ENCODE results near the gene SPTBN1.

SPTBN1 gene

DNA sequence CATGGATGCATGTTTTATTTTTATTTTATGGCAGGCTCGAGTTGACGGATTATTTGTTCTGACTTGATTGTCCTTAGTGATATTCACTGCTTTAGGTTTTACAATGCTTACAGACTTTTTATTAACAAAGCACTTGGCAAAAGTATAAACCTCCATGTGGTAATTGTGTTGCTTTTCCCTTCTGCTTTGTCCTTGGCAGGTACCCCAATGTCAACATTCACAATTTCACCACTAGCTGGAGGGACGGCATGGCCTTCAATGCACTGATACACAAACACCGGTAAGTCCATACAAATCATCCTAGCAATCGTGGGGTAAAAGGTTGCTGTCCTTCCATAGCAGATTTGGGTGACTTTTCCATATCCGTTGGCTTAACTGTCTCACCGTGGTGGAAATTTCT lies 161.3 kb downstream of the SPTBN1 start:
- TF ChIP-seq, protein P1, sequence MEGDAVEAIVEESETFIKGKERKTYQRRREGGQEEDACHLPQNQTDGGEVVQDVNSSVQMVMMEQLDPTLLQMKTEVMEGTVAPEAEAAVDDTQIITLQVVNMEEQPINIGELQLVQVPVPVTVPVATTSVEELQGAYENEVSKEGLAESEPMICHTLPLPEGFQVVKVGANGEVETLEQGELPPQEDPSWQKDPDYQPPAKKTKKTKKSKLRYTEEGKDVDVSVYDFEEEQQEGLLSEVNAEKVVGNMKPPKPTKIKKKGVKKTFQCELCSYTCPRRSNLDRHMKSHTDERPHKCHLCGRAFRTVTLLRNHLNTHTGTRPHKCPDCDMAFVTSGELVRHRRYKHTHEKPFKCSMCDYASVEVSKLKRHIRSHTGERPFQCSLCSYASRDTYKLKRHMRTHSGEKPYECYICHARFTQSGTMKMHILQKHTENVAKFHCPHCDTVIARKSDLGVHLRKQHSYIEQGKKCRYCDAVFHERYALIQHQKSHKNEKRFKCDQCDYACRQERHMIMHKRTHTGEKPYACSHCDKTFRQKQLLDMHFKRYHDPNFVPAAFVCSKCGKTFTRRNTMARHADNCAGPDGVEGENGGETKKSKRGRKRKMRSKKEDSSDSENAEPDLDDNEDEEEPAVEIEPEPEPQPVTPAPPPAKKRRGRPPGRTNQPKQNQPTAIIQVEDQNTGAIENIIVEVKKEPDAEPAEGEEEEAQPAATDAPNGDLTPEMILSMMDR (conservative IDR thresholded peaks at IDR 0.05; ENCODE audit: low read depth, low read length) = no peak
- no peak for DNase-seq (ENCODE audit: low read depth)
- H3K4me3 ChIP-seq (ENCODE audit: low read depth, low read length) = no peak overlapping the region

DNA sequence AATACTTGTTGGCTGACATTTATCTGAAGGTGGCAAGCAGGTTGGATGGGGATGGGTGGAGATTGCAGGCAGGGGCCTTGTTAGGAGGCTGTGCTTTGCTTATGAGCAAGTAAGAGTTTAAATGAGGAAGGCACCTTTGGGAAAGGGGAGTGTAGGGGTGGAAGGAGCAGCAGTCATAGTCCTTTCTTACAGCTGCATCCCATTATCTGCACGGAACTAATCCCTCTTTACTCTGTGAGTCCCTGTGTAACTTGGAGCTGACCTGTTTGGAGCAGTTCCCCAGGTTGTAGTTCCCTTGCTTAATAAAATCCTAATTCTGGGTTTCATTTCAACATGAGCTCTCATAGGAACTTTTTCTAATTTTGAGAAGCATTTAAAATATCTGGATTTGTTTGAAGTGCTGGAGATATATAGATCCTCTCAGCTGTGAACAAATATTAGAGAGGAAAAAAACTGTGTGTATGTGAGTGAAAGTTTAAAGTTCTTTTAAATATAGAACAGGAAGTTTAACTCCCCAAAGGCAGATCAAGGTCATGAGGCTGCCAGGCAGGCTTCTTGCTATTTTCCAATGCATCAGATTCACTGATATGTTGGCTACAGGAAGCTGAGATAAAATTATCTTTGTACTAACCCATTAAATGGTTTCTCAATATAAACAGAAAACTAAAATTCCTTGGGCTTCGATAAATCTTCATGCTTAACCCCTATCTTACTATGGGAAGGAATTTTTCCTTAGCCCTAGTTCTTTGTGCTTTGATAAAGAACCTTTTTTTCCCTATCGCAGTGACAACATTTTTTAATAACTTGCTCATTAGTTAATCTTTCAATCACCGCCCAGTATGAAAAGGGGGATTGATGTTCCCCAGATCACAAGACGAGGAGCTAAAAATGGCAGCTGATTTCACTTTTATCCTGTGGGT lies 162.8 kb downstream of the SPTBN1 start:
- peak; percentile 66 for DNase-seq (ENCODE audit: low read depth)
- TF ChIP-seq, protein P1 (conservative IDR thresholded peaks at IDR 0.05; ENCODE audit: low read depth, low read length) = no peak
- H3K4me3 ChIP-seq (ENCODE audit: low read depth, low read length) = no peak overlapping the region

DNA sequence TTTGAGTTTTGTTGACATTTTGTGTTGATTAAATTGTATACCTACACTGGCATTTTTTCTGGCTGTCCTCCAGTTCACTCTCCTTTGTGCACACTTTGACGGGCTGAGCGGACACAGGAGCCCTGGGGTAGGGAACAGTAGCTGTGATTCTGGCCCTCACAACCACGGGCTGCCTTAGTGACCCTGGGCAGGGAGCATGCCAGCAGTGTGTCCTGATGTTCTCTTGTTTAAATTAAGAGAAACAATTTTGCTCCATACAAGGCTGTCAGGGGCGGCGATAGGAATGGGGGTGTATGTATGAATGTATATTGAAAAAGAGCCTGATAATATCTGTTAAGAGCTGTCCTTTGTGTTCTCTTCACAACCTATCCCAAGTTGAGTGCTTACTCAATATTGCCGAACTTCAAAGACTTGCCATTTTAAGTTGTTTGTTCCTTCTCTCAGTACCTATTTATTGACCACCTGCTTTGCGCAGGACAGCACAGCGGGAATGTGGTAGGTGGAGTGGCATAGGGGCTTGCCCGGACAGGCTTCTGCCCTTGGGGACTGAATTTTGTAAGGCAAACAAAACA lies 163.6 kb downstream of the SPTBN1 start:
- no peak for DNase-seq (ENCODE audit: low read depth)
- TF ChIP-seq, protein P1 (conservative IDR thresholded peaks at IDR 0.05; ENCODE audit: low read depth, low read length) = no peak

DNA sequence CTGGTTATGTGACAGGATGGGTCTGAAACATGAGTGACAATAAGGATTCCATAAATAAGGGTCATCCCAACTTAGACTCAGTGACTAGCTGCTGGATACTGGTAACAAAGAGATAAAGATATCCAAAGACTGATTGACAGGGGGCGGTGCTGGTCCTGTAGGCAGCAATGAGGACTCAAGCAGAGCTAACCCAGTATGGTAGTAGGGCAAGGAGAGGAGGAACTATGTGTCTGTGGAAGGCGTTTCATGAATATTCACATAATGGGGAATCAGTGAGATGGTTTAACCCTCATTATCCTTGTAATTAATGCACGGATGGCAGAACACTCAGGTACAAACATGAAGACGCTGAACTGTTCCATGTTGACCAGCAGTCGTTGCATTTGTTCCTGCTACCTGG lies 164.8 kb downstream of the SPTBN1 start:
- no peak for DNase-seq (ENCODE audit: low read depth)
- no peak overlapping the region for H3K4me3 ChIP-seq (ENCODE audit: low read depth, low read length)
- TF ChIP-seq, protein P1 (conservative IDR thresholded peaks at IDR 0.05; ENCODE audit: low read depth, low read length) = no peak

More for the DNA sequence above, 163.6 kb downstream of the SPTBN1 start:
- H3K4me3 ChIP-seq (ENCODE audit: low read depth, low read length) = no peak overlapping the region

DNA sequence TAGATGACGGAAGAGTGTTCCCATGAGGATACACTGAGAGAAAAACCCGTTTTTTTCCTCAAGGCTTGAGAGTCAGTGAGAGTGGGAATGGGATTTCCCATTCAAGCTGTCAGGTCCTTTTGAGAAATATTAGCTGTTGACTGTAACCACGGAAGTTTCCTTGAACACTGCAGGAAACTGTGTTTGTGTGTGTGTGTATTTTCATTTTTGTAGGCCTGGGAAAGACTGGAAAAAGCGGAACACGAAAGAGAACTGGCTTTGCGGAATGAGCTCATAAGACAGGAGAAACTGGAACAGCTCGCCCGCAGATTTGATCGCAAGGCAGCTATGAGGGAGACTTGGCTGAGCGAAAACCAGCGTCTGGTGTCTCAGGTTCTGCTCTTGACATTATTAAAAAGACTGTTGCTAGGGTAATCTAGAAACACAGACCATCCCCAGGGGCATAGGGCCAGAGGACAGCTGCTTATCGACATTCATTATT lies 168.5 kb downstream of the SPTBN1 start:
- TF ChIP-seq, protein P1 (conservative IDR thresholded peaks at IDR 0.05; ENCODE audit: low read depth, low read length) = no peak
- peak; percentile 74 for DNase-seq (ENCODE audit: low read depth)
- H3K4me3 ChIP-seq (ENCODE audit: low read depth, low read length) = no peak overlapping the region

DNA sequence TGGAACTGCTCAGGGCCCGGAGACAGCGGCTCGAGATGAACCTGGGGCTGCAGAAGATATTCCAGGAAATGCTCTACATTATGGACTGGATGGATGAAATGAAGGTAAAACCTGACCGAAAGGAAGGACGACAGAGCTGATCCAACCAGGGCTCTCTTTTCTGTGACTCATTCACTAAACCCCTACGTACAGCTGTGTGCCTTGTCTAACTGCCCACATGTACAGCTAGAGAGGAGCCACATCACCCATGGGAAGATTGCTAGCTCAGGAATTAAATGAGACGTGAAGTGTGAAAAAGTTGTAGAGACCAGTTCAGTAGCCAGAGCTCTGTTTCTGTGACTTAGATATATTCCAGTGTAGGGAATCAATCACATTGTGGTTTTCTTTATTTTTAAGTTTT lies 170.0 kb downstream of the SPTBN1 start:
- TF ChIP-seq, protein P1 (conservative IDR thresholded peaks at IDR 0.05; ENCODE audit: low read depth, low read length) = no peak

More for the DNA sequence above, 170.0 kb downstream of the SPTBN1 start:
- H3K4me3 ChIP-seq (ENCODE audit: low read depth, low read length) = no peak overlapping the region
- DNase-seq (ENCODE audit: low read depth) = peak; percentile 39
